NCI-H510A (cell line): ENCODE measurements around the gene VSTM2B.

Experiments
- DNase-seq: peaks from one replicate; lab custom pipeline; 2025; lab: John Stamatoyannopoulos, UW

Gene VSTM2B

GRCh38 chr19:29596885-29597525 is 71.2 kb downstream of the VSTM2B start:
- DNase-seq, result no peak

GRCh38 chr19:29598036-29598435 is 72.2 kb downstream of the VSTM2B start:
- DNase-seq, result no peak

- no peak for DNase-seq
Observed at GRCh38 chr19:29598496-29598895, 72.7 kb downstream of the VSTM2B start.

- no peak for DNase-seq
Observed at GRCh38 chr19:29603308-29603707, 77.5 kb downstream of the VSTM2B start.

GRCh38 chr19:29605653-29606419 is 80.0 kb downstream of the VSTM2B start, which contains the start of gene POP4:
POP4 (plus strand) TSS chr19:29606283; CDS start chr19:29606319, 36 bp downstream.
- peak; percentile 92 for DNase-seq

- DNase-seq, result no peak
Observed at GRCh38 chr19:29606420-29606747, 80.6 kb downstream of the VSTM2B start.

GRCh38 chr19:29609636-29610035 is 83.8 kb downstream of the VSTM2B start:
- no peak for DNase-seq

GRCh38 chr19:29610213-29610573 is 84.4 kb downstream of the VSTM2B start:
- DNase-seq, result no peak

GRCh38 chr19:29610574-29611271 is 84.9 kb downstream of the VSTM2B start:
- DNase-seq, result peak; percentile 34

- DNase-seq, result no peak
Observed at GRCh38 chr19:29612121-29612520, 86.3 kb downstream of the VSTM2B start.

- DNase-seq, result no peak
Observed at GRCh38 chr19:29612801-29613595, 87.2 kb downstream of the VSTM2B start.

- DNase-seq, result no peak
Observed at GRCh38 chr19:29614046-29614445, 88.3 kb downstream of the VSTM2B start.
